Lung (tissue), 12 donors: Measurements from ENCODE around the gene SLC25A45. TPM values are rescaled to one million over a fixed set of nuclear protein-coding genes. Genes with fewer than 3 reads are reported as not detected.

Experiments
- ATAC-seq: fragments of 200-7000 bp; cut with Tn5 transposase; one replicate; pipeline ENCODE4 v1.9.1; 2020; ENCODE audit warnings: moderate number of reproducible peaks; ENCODE audit not compliant: insufficient read depth, low FRiP score
- DNase-seq, 3 donors: peaks; one replicate each; pipeline ENCODE4 v3.0.0-alpha.2; 2013 to 2017
- H3K27ac ChIP-seq, 2 donors: one replicate each; pipeline ENCODE4 v1.5.1; 2013; ENCODE audit warnings: mild to moderate bottlenecking in 2 of 2, moderate library complexity in 2 of 2, control low read depth in 1 of 2, inconsistent platforms in 1 of 2, low read depth in 1 of 2, low read length in 1 of 2
- H3K27me3 ChIP-seq, 3 donors: one replicate each; pipeline ENCODE4 v1.5.1; 2013; ENCODE audit warnings: low read length in 2 of 3; ENCODE audit not compliant: control insufficient read depth in 3 of 3, insufficient read depth in 3 of 3
- H3K36me3 ChIP-seq, 4 donors: one replicate each; pipeline ENCODE4 v1.5.1; 2013; ENCODE audit warnings: low read length in 4 of 4, mild to moderate bottlenecking in 1 of 4, moderate library complexity in 1 of 4; ENCODE audit not compliant: control insufficient read depth in 4 of 4, insufficient read depth in 4 of 4
- H3K4me1 ChIP-seq, 5 donors: one replicate each; pipeline ENCODE4 v1.5.1; 2013; ENCODE audit warnings: low read length in 5 of 5, mild to moderate bottlenecking in 2 of 5, moderate library complexity in 1 of 5; ENCODE audit not compliant: control insufficient read depth in 5 of 5, insufficient read depth in 5 of 5
- H3K4me3 ChIP-seq: one replicate; pipeline ENCODE4 v1.5.1; 2013; ENCODE audit warnings: mild to moderate bottlenecking, control low read depth, moderate library complexity
- H3K9ac ChIP-seq, 2 donors: one replicate each; pipeline ENCODE4 v1.5.1; 2013; ENCODE audit warnings: low read length in 2 of 2, control low read depth in 1 of 2; ENCODE audit not compliant: insufficient read depth in 1 of 2
- H3K9me3 ChIP-seq, 4 donors: one replicate each; pipeline ENCODE4 v1.5.1; 2013; ENCODE audit warnings: low read length in 3 of 4, mild to moderate bottlenecking in 1 of 4, moderate library complexity in 1 of 4; ENCODE audit not compliant: control insufficient read depth in 4 of 4, insufficient read depth in 3 of 4
- CTCF ChIP-seq: IDR thresholded peaks from 2 replicates; pipeline ENCODE4 v1.5.1; 2012; ENCODE audit warnings: mild to moderate bottlenecking; ENCODE audit errors: control extremely low read depth, extremely low read depth
- WGBS, 2 donors: extraction: QIAGEN DNeasy Blood & Tissue Kit; methylation state at CpG; one replicate each; pipeline ENCODE4 v1.1.7; 2013; 5-methylcytosine and 5-hydroxymethylcytosine counted together
- polyA plus RNA-seq, 2 donors: library from polyadenylated mRNA; stranded (reverse); fragments of 200-250 nt; gene quantifications; one replicate each; pipeline ENCODE4 v1.2.1, GENCODE V29; 2013
- total RNA-seq, 2 donors: library from RNA; depleted of rRNA in 1 of 2; stranded (reverse); fragments of >200 nt in 1 of 2; gene quantifications; one replicate each; pipeline ENCODE4 v1.2.1, GENCODE V29; 2014 to 2021
- donor health status: control.
- donor health status: control.
- donor health status: Bipolar disorder and iron deficiency.
- donor health status: healthy.
- donor health status: DM: yes; HTN: yes; CAD: no.

The SLC25A45 gene
- total and polyA plus RNA-seq, 4 donors: 5.5 to 15.6 (median 8.1) TPM

- ATAC-seq (no peak), DNase-seq (no peak)
- TF ChIP-seq CTCF: no peak
- Histone ChIP-seq H3K36me3 (peaks cover 6 to 39% (median 8%) of the 10 kb centered on the region in 4 donors), H3K4me1 (peaks cover 0 to 3% (median 0%) of the 10 kb centered on the region in 5 donors), H3K9me3 (no peaks in the 10 kb centered on the region), H3K9ac (no peak overlapping the region), H3K4me3 (no peak overlapping the region), H3K27me3 (no peaks in the 10 kb centered on the region), H3K27ac (no peak overlapping the region)
- WGBS, 2 donors: 90 to 91% methylated on average over 24 to 29 of the region's 29 CpGs
Measured at GRCh38 chr11:65410936-65411680, 28.7 kb upstream of the SLC25A45 start.

GRCh38 chr11:65404638-65405339, 22.3 kb upstream of the SLC25A45 start:
- Histone ChIP-seq H3K36me3 (peaks cover 5 to 51% (median 14%) of the 10 kb centered on the region in 4 donors), H3K27ac (peak overlapping the region in 1 of 2 donors; percentile 15), H3K4me1 (peaks cover 0 to 4% (median 0%) of the 10 kb centered on the region in 5 donors), H3K9me3 (no peaks in the 10 kb centered on the region), H3K9ac (no peak overlapping the region), H3K27me3 (no peaks in the 10 kb centered on the region), H3K4me3 (no peak overlapping the region)
- ATAC-seq: no peak
- 89 to 90% methylated on average over 24 of the region's 24 CpGs for WGBS, 2 donors
- peak in 1 of 3 donors; percentile 16 for DNase-seq
- TF ChIP-seq CTCF: no peak

- Histone ChIP-seq H3K27me3 (no peaks in the 10 kb centered on the region), H3K9me3 (no peaks in the 10 kb centered on the region), H3K9ac (no peak overlapping the region), H3K27ac (peak overlapping the region in 1 of 2 donors; percentile 5), H3K4me3 (no peak overlapping the region), H3K4me1 (peaks cover 0 to 4% (median 0%) of the 10 kb centered on the region in 5 donors), H3K36me3 (peaks cover 0 to 53% (median 12%) of the 10 kb centered on the region in 4 donors)
- TF ChIP-seq CTCF: no peak
- 48 to 72% methylated on average over 13 of the region's 13 CpGs for WGBS, 2 donors
- no peak for DNase-seq
- no peak for ATAC-seq
Measured at GRCh38 chr11:65404210-65404609, 21.8 kb upstream of the SLC25A45 start.
